Activated CD8-positive, alpha-beta memory T cell treated with anti-CD3 and anti-CD28 coated beads, Interleukin-2, amount 50 U/mL, for 48 hours (primary cell): ENCODE data around the gene RGS17.
"Not testable (repeated sequence)": the region's sequence is repeated elsewhere in the genome, so short reads cannot be mapped to it uniquely, and the experiment has no call there.

Experiments used
- DNase-seq: peaks from one replicate; pipeline ENCODE4 v3.0.0-alpha.2; 2020

The RGS17 gene

GRCh38 chr6:153123801-153124200 is 7.3 kb downstream of the RGS17 start:
- DNase-seq = no peak

DNA sequence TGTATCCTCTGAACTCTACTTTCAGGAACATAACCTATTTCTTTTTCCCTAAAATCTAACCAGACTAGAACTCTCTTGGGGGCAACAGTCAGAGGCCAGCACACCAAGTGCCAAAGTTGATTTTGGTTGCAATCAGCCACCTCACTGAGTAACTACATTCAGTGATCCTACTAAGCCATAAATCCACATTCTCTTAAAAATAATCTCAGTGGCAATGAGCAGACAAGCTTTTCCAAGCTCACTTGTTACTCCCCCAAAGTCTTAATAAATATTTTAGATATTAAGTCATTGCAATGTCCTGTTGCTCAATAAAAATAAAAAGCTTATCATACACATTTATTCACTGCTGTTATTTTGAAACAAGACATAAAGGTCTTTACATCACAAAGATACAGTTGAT is 9.8 kb downstream of the RGS17 start:
- no peak for DNase-seq

- DNase-seq = no peak
Measured at GRCh38 chr6:153117986-153118879, 12.8 kb downstream of the RGS17 start.

GRCh38 chr6:153111082-153111481 is 20.0 kb downstream of the RGS17 start:
- not testable (repeated sequence) for DNase-seq

DNA sequence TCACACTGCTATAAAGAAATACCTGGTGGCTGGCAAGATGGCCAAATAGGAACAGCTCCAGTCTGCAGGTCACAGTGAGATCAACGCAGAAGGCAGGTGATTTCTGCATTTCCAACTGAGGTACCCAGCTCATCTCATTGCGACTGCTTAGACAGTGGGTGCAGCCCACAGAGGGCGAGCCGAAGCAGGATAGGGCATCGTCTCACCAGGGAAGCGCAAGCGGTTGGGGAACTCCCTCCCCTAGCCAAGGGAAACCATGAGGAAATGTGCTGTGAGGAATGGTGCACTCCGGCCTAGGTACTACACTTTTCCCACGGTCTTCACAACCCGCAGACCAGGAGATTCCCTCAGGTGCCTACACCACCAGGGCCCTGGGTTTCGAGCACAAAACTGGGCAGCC is 20.5 kb downstream of the RGS17 start:
- DNase-seq = not testable (repeated sequence)

GRCh38 chr6:153108315-153108714 is 22.8 kb downstream of the RGS17 start:
- no peak for DNase-seq

- no peak for DNase-seq
Measured at GRCh38 chr6:153106021-153106420, 25.1 kb downstream of the RGS17 start.

DNA sequence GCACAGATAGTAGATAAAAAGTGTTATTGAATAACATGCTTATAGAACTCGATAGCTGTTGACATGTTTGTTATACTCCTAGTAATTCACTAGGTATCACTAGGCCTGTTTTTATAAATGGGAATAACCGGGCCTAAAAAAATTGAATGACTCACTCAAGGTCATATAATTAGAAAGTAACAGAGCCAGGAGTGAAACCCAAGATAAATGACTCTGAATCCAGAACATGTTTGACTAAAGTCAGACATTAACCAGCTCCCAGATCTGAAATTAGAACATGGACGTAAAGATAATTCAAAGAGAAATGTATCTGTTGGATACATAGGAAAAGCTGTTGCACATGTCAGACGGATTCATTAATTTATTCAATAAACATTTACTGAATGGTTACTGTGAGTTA is 26.9 kb downstream of the RGS17 start:
- DNase-seq = no peak

- no peak for DNase-seq
Measured at GRCh38 chr6:153103319-153103655, 27.8 kb downstream of the RGS17 start.

GRCh38 chr6:153102605-153103318 is 28.3 kb downstream of the RGS17 start:
- no peak for DNase-seq

DNA sequence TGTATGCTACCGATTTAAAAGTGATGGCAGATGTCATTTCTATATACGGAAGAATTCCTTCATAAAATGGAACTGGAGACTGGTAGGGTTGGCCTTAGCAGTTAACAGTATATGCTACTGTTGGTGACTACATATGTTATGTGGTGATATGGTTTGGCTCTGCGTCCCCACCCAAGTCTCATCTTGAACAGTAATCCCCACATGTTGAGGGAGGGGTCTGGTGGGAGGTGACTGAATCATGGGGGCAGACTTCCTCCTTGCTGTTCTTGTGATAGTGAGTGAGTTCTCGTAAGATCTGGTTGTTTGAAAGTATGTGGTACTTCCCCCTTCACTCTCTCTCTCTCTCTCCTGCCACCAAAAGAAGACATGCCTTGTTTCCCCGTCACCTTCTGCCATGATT is 29.6 kb downstream of the RGS17 start:
- no peak for DNase-seq

DNA sequence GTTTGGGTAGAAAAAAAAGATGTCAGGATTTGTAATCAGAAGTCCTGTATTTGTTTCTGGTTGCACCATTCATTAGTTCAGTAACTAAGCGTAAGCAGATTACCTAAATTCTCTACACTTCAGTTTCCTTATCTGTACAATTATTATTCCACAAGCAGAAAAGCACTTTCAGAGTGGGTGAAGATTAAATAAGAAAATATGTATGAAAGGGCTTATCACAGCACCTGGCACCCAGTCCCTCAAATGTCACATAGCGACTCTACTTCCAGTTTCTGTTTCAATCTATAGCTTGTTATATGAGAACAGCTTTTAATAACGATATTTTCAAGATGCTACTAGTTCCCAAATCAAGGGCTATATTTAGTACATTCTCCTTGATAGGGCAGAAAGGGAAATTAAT is 31.4 kb downstream of the RGS17 start:
- no peak for DNase-seq

DNA sequence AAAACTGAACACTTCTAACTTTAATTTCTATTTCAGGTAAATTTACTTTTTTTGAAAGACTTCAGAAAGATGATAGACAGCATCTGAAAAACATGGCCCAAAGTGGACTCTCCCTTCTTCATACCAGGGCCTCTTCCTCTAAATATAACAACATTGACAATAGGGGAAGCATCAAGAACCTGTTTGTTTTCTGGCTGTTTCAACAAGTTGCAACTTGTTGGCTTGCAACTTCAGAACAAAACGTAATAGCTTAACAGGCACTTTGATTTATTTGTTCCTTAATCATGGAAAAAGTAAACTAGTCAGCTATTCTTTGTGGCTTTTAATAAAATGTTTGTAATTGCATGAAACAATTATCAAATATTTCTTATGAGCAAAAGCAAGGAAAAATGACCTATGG is 34.3 kb downstream of the RGS17 start:
- no peak for DNase-seq

DNA sequence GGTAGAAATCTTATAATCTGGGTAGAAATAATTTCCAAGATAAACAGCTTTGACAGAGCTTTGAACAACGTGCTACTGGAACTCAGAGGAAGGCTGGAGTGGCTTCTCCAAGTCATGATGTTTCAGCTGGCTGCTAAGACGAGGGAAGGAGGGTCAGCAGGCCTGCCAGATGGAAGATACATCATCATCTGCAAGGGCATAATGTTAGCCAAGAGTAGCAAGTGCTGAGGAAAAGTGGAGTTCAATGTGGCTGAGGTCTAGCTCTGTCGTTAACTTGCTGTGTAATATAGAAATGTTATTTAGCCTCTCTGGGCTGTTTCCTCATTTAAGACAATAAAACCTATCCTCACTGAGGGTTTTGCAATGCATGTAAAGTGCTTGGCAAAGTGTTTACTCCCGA is 35.1 kb downstream of the RGS17 start:
- DNase-seq = no peak

DNA sequence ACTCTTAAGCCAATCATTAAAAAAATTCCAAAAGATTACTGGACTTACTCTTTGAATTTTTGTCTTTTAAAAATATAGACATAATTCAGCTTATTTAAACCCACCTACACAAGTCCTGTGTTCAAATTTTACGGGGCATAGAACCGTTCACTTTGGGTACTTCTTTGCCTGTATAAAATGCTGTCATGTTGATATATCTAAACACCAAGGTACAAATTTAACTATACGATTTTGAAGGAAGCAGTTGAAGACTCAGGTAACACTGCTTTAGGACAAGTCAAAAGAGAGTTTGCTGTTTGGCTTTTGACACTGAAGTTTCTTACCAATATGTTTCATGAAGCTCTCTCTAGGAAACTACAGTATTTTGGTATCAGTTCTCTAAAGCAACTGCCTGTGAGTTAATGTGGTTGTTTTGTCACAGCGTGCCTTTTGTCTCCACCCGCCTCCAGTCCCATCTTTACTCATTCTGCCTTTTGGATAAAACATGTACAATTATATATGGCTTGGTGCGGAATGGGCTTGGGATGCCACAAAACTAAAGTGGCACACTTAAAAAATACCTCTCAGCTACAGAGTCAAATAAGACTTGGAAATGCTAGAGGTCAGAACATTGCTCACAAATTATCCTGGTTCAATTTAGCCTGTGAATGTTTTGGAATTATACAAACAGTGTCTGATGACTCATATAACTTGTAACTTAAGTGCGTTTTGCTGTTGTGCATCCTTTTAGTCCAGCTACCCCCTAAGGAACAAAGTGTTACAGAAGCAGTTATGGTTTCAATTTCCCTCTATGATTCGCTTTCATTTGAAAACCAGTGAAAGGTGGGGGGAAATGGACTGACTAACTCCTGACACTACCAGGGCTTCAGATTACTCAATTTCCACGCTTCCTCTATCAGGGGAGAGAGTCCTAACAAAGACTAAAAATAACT is 38.7 kb downstream of the RGS17 start:
- no peak for DNase-seq

DNA sequence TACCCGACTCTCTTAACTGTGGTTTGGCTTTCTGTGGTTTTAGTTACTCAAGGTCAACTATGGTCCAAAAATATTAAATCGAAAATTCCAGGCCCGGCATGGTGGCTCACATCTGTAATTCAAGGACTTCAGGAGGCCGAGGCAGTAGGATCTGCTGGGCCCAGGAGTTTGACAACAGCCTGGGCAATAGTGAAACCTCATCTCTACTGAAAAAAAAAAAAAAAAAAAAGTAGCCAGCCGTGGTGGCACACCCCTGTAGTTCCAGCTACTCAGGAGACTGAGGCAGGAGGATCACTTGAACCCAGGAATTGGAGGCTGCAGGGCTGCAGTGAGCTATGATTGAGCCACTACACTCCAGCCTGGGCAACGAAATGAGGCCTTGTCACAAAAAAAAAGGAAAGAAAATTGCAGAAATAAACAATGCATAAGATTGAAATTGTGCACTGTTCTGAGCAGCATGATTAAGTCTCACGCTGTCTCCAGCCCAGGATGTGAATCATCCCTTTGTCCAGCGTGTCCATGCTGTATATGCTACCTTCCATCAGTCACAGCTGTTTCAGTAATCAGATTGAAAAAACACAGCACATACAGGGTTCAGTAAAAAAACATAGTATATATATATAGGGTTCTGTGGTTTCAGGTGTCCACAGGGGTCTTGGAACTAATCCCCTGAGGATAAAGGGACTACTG is 40.7 kb downstream of the RGS17 start:
- no peak for DNase-seq

- DNase-seq = no peak
Measured at GRCh38 chr6:153088796-153089195, 42.3 kb downstream of the RGS17 start.

- no peak for DNase-seq
Measured at GRCh38 chr6:153087436-153087835, 43.6 kb downstream of the RGS17 start.

DNA sequence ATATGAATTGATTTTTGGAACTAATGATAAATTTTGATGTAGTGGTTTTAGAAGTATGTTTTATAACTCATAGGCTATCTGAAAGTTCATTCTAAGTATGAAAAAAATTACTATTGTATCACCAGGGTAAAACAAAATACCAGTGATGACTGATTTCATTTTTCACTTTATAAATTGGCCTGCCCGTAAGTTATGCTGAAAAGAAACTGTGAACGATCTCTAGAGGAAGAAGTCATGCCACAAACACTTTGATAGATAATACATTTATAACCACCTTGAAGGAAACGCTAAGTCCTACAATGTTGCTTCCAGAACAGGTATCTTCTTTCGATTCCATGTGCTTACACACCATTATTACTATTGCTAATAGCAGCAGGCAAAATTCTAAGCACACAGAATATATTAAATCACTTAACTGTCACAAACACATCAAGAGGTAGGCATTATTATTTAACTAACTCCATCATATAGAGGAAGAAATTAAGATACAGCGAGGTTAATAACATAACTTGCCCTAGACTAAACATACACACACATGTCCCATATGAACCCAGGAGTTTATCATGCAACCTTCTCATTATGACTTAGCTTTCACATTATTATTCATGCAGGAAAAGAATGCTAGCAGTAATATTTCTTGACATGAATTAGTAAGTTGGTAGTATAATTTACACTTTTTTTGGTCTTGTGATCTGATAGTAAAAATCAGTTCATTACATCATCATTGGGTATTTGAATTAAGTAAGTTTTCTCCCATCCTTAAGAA is 44.7 kb downstream of the RGS17 start:
- no peak for DNase-seq

DNA sequence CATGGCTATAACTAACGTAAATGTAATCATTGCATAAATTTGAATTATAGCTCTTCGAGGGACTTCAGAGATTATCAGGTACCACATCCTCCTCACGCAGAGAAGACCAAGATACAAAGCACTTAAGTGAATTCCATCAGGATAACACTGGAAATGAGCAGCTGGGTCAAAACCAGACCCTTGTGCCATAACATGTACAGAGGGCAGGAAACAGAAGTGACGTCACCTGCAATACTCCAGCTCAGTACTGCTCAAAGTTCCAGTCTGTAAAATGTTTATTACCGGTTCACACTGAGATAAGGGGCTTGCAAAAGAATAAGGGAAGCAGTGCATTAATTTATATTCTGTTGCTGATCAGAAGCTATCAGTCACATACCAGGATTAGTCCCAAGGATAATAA is 45.8 kb downstream of the RGS17 start:
- DNase-seq = no peak

- DNase-seq = no peak
Measured at GRCh38 chr6:153084393-153084792, 46.7 kb downstream of the RGS17 start.

GRCh38 chr6:153083869-153084268 is 47.2 kb downstream of the RGS17 start:
- DNase-seq = no peak
